Measurements from ENCODE around the gene LIMS2.

Gene LIMS2

GRCh38 chr2:127605691-127606263, 69.6 kb downstream of the LIMS2 start:
- DNase-seq (ENCODE audit: low read depth in 2 of 2): no peak
- H3K4me3 ChIP-seq (replicated peaks in 1 of 2; ENCODE audit: low read depth in 2 of 2, low read length in 2 of 2): no peak overlapping the region
- TF ChIP-seq CTCF (IDR thresholded peaks at IDR 0.05; ENCODE audit: low read depth, low read length): no peak

GRCh38 chr2:127604986-127605385, 70.3 kb downstream of the LIMS2 start:
- peak in 1 of 2 donors; percentile 16 for DNase-seq (ENCODE audit: low read depth in 2 of 2)
- no peak overlapping the region for H3K4me3 ChIP-seq (replicated peaks in 1 of 2; ENCODE audit: low read depth in 2 of 2, low read length in 2 of 2)

GRCh38 chr2:127599211-127599610, 76.1 kb downstream of the LIMS2 start:
- DNase-seq (ENCODE audit: low read depth in 2 of 2): peak in 1 of 2 donors; percentile 69
- TF ChIP-seq CTCF (IDR thresholded peaks at IDR 0.05; ENCODE audit: low read depth, low read length): no peak
- no peak overlapping the region for H3K4me3 ChIP-seq (replicated peaks in 1 of 2; ENCODE audit: low read depth in 2 of 2, low read length in 2 of 2)

More at GRCh38 chr2:127604986-127605385, 70.3 kb downstream of the LIMS2 start:
- no peak for TF ChIP-seq CTCF (IDR thresholded peaks at IDR 0.05; ENCODE audit: low read depth, low read length)

- no peak for TF ChIP-seq CTCF (IDR thresholded peaks at IDR 0.05; ENCODE audit: low read depth, low read length)
- H3K4me3 ChIP-seq (replicated peaks in 1 of 2; ENCODE audit: low read depth in 2 of 2, low read length in 2 of 2): no peak overlapping the region
- peak in 1 of 2 donors; percentile 74 for DNase-seq (ENCODE audit: low read depth in 2 of 2)
Observed at GRCh38 chr2:127598711-127599110, 76.6 kb downstream of the LIMS2 start.

GRCh38 chr2:127597984-127598380, 77.3 kb downstream of the LIMS2 start:
- no peak for TF ChIP-seq CTCF (IDR thresholded peaks at IDR 0.05; ENCODE audit: low read depth, low read length)
- DNase-seq (ENCODE audit: low read depth in 2 of 2): peak in 1 of 2 donors; percentile 88
- no peak overlapping the region for H3K4me3 ChIP-seq (replicated peaks in 1 of 2; ENCODE audit: low read depth in 2 of 2, low read length in 2 of 2)

- H3K4me3 ChIP-seq (replicated peaks in 1 of 2; ENCODE audit: low read depth in 2 of 2, low read length in 2 of 2): no peak overlapping the region
- TF ChIP-seq CTCF (IDR thresholded peaks at IDR 0.05; ENCODE audit: low read depth, low read length): no peak
- no peak for DNase-seq (ENCODE audit: low read depth in 2 of 2)
Observed at GRCh38 chr2:127597046-127597983, 78.0 kb downstream of the LIMS2 start.
